GM18499 (cell line): ENCODE data around the gene BICRA.
"Not testable (repeated sequence)": the region's sequence is repeated elsewhere in the genome, so short reads cannot be mapped to it uniquely, and the experiment has no call there.

Source experiments
- ATAC-seq: cut with Tn5 transposase; IDR thresholded peaks from one replicate; pipeline ENCODE4 v1.9.1; 2021; ENCODE audit warnings: moderate number of reproducible peaks; ENCODE audit not compliant: insufficient read depth, unreplicated experiment

Gene BICRA

DNA sequence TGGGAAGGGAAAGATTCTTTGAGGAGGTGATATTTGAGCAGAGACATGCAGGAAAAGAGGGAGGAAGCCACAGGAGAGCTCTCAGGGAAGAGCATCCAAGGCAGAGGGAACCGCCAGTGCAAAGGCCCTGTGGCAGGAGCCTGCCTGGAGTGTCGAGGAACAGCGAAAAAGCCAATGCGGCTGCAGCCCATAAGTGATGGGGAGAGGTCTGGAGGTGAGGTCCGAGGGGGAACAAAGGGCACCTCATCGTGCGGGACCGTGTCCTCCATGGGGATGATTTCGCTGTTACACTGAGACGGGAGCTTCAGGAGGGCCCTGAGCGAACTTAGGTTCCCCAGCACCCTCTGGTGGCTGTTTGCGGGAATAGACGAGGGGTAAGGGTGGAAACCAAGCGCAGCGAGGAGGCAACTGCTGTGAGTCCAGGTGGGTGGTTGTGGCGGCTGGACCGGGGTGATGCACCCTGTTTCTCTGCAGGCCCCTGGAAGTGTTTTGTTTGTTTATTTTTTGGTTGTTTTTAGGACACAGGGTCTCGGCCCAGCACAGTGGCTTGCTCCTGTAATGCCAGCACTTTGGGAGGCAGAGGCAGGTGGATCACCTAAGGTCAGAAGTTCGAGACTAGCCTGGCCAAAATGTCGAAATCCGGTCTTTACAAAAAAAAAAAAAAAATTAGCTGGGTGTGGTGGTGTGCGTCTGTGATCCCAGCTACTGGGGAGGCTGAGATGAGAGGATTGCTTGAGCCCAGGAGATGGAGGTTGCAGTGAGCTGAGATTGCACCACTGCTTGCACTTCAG, 98.4 kb downstream of the BICRA start:
- no peak for ATAC-seq

DNA sequence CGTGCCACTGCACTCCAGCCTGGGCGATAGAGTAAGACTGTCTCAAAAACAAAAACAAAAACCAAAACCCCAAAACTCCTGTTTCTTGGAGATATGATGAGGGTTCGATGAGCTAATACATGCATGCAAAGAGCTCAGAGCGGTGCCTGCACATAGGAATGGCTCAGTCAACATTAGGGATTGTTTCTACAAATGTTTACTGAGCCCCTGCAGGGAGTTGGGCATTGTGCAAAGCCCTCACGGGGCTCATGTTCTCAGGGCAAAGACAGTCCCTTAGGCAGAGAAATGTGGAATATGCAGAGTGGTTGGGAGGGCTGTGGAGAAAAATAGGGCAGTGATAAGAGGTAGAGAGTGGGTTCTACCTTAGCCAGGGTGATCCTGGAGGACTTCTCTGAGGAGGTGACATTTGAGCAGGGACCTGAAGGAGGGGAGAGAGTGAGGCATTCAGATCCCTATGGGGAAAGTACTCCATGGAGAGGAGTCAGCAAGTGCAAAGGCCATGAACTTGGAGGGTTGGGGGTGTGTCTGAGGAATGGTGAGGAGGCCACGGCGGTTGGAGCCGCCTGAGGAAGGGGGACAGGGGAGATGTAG, 102.8 kb downstream of the BICRA start:
- ATAC-seq, result no peak

DNA sequence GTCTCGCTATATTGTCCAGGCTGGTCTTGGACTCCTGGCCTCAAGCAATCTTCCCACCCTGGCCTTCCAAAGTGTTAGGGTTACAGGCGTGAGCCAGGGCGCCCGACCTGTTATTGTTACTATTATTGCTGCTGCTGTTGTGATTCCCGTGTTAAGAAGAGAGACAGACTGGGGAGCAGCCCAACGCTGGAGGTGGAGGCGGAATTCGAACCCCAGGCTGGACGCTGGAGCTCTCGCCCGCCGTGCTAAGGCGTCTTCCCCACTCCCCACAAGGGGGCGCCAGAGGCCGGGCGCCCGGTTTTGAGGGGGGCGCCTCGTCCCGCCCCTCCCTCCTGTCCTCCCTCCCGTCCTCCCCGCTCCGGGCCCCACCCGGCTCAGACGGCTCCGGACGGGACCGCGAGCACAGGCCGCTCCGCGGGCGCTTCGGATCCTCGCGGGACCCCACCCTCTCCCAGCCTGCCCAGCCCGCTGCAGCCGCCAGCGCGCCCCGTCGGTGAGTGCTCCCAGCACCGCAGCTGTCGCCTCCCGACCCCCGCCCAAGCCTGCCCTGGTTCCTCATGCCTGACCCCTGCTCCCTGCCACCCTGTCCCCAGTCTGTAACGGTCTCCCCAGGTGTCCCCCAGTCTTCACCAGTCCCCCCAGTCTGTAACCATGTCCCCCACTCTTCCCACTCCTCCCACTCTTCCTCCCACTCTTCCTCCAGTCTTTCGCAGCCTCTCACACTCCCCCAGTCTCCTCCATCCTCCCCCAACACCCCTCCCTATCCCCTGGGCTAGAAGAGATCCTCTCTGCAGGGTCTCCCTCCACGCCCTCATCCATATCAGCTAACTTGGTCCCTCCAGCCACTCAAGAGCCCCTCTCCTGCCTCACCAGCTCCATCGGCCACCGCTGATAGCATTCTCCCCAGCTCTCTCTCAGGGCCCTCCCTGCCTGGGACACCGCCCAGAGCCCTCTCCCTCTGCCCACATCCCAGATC, 104.4 kb downstream of the BICRA start, which contains the start of gene EHD2:
EHD2 (plus strand) TSS at position 377 of the 976 bp plus-strand sequence. CDS start 3,191 bp downstream, outside the sequence.
- no peak for ATAC-seq

- no peak for ATAC-seq
These were observed 105.4 kb downstream of the BICRA start for GRCh38 chr19:47714339-47714738.

DNA sequence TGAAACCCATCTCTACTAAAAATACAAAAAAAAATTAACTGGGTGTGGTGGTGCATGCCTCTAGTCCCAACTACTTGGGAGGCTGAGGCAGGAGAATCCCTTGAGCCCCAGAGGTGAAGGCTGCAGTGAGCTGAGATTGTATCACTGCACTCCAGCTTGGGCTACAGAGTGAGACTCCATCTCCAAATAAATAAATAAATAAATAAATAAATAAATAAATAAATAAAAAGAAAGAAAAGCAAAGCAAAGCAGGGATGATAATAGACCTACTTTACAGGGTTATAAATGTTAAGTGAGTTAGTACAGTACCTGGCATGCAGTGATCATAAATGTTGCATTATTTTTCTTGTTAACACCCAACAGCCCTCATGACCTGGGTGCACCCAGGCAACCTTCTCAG, 105.9 kb downstream of the BICRA start:
- not testable (repeated sequence) for ATAC-seq

GRCh38 chr19:47716270-47716937, 107.5 kb downstream of the BICRA start:
- no peak for ATAC-seq

- ATAC-seq, result not testable (repeated sequence)
These were observed 109.6 kb downstream of the BICRA start for GRCh38 chr19:47718415-47719046.

DNA sequence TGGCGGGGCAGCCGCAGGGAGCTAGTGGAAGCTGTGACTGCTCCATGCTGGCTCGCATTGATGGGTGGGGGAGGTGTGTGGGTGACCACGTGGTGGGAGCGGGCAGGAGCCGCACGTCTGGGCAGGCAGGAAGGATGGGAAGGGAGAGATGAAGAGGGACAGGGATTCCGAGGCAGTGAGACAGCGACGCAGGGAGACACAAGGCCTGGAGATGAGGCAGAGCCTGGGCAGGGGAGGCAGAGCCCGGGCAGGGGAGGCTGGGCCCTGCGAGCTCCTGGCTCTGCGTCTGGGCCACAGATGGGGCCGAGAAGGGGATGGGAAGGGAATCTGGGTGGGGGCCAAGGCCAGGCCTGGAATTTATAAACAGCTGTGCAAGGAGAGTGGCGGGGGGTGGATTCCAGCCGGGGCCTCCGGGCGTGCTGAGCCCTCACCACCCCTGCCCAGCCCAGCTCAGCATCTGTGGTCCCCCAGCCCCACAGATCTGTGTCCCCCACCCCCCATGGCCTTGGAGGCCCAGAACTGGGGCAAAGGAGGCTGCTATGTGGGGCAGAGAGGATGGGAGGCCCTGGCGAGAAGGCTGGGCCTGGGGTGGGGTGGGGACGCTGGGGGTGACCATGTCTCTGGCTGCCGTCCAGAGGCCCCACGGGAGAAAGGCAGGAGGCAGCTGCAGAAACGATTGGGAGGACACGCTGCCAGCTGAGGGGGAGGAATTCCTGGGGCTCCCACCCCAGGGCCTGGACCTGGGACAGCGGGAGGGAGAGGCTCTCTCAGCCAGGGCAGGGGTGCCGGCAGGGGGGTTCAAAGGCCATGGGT, 110.3 kb downstream of the BICRA start:
- ATAC-seq, result no peak

DNA sequence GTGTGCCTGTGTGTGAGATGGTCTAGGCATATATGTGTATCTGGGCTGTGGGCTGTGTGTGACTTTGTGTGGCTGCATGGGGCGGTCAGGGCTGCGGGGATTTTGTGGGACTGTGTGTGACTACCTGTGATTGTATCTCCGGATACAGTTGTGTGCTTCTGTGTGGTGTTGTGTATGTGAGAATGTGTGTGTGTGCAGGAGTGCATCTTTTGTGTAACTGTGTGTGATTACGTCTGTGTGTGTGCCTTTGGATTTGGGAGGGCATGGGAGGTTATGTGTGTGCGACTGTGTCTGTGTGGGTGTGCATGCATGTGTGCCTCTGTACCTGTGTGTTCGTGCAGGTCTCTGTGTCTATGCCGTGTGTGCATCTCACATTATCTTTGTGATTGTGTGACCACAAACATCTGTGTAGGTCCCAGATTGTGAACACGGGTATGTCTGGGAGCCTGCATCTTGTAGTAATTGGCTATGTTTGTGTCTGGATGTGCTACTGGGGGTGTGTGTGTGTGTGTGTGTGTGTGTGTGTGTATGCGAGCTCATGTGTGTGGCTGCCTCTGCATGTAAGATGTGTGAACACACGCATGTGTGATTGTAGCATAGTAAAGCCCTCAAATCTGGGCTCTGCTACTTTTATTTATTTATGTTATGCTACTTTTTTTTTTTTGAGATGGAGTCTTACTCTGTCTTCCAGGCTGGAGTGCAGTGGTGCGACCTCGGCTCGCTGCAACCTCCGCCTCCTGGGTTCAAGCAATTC, 111.9 kb downstream of the BICRA start:
- ATAC-seq, result no peak

GRCh38 chr19:47723581-47723940, 114.6 kb downstream of the BICRA start:
- no peak for ATAC-seq

DNA sequence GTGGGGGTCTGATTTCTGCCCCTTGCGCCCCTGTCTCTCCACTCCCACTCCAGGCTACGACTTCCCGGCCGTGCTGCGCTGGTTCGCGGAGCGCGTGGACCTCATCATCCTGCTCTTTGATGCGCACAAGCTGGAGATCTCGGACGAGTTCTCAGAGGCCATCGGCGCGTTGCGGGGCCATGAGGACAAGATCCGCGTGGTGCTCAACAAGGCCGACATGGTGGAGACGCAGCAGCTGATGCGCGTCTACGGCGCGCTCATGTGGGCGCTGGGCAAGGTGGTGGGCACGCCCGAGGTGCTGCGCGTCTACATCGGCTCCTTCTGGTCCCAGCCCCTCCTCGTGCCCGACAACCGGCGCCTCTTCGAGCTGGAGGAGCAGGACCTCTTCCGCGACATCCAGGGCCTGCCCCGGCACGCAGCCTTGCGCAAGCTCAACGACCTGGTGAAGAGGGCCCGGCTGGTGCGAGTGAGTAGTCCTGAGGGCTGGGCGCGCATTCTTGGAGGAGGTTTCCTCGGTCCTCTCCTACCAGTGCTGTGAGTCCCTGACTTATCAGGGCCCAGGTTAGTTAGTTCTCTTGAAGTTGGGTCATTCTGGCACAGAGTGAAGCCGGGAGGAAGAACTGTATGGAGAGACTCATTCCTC, 116.9 kb downstream of the BICRA start:
- ATAC-seq, result no peak

DNA sequence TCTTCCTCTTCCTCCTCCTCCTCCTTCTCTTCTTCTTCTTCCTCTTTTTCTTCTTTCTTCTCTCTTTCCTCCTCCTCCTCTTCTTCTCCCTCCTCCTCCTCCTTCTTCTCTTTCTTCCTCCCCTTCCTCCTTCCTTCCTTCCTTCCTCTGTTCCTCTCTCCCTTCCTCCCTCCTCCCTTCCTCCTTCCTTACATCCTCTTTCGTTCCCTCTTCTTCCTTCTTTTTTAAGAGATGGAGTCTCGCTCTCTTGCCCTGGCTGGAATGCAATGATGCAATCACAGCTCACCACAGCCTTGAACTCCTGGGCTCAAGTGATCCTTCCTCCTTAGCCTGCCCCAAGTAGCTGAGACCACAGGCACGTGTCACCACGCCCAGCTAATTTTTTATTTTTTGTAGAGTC, 117.5 kb downstream of the BICRA start:
- ATAC-seq, result no peak

- not testable (repeated sequence) for ATAC-seq
These were observed 119.4 kb downstream of the BICRA start for GRCh38 chr19:47728295-47728694.

DNA sequence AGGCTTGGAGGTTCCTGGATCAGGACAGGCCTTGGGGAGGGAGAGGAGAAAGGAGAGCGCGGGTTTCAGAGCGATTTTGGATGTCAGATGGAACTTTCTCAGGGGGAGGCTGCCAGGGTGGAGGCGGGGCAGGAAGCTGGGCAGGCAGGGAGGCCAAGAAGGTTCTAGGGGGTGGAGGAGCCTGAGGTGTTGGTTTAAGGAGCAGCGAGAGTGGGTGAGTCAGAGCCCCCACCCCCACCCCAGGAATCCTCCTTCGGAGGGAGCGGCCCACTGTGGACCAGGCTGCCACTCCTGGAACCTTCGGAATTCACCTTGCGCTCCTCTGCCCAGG, 120.5 kb downstream of the BICRA start:
- ATAC-seq, result no peak

- no peak for ATAC-seq
These were observed 121.0 kb downstream of the BICRA start for GRCh38 chr19:47729799-47730520.

DNA sequence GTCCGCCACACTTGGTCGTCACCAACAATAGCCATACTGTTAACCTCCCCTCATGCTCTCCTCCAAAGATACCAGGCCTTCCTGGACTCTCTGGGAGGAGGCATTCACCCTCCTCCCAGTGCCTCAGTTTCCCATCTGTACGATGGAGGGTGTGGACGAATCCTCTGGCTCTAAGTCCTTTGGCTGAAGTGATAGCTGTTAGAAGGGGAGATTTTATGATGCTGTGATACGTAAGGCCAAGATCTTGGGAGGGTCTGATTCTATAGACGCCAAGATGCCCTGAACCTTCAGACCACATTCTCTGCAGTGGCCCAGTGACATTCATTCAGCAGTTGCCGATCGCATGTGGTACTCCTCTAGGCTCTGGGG, 121.6 kb downstream of the BICRA start:
- ATAC-seq, result no peak

DNA sequence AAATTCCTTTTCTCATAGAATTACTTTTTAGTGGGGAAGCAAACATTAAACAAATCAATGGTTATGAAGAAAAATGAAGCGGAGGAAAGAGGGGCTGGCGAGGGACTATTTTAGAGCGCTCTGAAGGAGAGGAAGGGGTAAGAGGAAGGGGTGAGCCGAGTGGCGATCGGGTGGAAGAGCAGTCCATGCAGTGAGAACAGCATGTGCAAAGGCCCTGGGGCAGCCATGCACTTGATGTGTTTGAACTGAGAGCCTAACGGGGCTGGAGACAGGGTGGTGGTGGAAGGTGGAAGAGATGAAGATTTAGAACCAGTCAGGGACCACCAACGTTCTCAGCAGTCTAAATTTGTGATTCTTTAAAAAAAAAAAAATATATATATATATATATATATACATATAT, 122.0 kb downstream of the BICRA start:
- no peak for ATAC-seq
